ENCODE measurements around the gene DIS3L2.

DNA sequence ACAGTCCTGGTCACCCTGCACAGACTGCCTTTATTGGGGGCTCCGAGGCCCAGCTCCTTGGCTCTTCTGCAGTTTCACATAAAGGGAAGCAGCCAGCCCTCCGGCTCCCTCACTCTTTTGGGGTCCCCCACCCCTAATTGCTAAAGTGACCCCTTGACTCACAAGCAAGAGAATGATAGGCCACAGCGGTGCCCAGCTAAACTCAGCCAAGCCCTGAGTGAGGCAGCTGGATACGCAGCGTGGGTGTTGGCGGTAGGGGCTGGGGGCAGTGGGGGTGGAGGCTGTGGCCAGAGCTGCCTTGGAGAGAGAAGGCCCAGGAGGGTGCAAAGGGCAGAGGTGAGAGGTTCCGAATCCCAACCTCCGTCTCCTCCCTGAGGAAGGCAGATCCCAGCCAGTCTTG, 391.6 kb downstream of the DIS3L2 start:
- TF ChIP-seq, protein P1, sequence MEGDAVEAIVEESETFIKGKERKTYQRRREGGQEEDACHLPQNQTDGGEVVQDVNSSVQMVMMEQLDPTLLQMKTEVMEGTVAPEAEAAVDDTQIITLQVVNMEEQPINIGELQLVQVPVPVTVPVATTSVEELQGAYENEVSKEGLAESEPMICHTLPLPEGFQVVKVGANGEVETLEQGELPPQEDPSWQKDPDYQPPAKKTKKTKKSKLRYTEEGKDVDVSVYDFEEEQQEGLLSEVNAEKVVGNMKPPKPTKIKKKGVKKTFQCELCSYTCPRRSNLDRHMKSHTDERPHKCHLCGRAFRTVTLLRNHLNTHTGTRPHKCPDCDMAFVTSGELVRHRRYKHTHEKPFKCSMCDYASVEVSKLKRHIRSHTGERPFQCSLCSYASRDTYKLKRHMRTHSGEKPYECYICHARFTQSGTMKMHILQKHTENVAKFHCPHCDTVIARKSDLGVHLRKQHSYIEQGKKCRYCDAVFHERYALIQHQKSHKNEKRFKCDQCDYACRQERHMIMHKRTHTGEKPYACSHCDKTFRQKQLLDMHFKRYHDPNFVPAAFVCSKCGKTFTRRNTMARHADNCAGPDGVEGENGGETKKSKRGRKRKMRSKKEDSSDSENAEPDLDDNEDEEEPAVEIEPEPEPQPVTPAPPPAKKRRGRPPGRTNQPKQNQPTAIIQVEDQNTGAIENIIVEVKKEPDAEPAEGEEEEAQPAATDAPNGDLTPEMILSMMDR (conservative IDR thresholded peaks at IDR 0.05; ENCODE audit: low read depth in 2 of 2), result no peak
- no peak for TF ChIP-seq JUNB (IDR thresholded peaks at IDR 0.05; ENCODE audit: unreplicated experiment)
- TF ChIP-seq EZH2 (IDR thresholded peaks at IDR 0.05; ENCODE audit: low read depth, unreplicated experiment), result no peak
- TF ChIP-seq CREB1 (CRISPR knock-in tag; IDR thresholded peaks at IDR 0.05; ENCODE audit: low read depth), result no peak
- TF ChIP-seq, protein P2, sequence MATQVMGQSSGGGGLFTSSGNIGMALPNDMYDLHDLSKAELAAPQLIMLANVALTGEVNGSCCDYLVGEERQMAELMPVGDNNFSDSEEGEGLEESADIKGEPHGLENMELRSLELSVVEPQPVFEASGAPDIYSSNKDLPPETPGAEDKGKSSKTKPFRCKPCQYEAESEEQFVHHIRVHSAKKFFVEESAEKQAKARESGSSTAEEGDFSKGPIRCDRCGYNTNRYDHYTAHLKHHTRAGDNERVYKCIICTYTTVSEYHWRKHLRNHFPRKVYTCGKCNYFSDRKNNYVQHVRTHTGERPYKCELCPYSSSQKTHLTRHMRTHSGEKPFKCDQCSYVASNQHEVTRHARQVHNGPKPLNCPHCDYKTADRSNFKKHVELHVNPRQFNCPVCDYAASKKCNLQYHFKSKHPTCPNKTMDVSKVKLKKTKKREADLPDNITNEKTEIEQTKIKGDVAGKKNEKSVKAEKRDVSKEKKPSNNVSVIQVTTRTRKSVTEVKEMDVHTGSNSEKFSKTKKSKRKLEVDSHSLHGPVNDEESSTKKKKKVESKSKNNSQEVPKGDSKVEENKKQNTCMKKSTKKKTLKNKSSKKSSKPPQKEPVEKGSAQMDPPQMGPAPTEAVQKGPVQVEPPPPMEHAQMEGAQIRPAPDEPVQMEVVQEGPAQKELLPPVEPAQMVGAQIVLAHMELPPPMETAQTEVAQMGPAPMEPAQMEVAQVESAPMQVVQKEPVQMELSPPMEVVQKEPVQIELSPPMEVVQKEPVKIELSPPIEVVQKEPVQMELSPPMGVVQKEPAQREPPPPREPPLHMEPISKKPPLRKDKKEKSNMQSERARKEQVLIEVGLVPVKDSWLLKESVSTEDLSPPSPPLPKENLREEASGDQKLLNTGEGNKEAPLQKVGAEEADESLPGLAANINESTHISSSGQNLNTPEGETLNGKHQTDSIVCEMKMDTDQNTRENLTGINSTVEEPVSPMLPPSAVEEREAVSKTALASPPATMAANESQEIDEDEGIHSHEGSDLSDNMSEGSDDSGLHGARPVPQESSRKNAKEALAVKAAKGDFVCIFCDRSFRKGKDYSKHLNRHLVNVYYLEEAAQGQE (IDR thresholded peaks at IDR 0.05; ENCODE audit: unreplicated experiment), result no peak
- no peak for TF ChIP-seq POLR2AphosphoS5 (IDR thresholded peaks at IDR 0.05; ENCODE audit: low read depth)
